ENCODE results near the gene ROCK2.

DNA sequence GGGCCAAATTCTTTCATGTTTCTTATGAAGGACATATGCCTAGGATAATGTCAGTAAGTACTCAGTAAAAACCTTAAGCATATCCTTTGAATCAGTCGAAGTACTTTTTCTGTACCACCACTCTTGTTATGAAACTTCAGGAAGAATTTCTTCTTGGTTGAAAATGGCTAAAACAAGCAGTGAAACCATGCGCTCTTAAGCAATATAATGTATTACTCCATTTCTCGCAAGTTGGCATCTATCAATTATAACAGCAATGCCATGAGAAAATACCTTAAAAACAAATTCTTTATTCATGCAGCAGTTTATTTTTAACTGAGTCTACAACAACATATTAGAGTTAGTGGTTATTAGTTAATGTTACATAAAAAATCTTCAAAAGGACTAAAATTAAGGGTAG, 148.2 kb downstream of the ROCK2 start:
- TF ChIP-seq FOXS1 (CRISPR knock-in tag; IDR thresholded peaks at IDR 0.05) (no peak), CTCF (IDR thresholded peaks at IDR 0.05) (no peak), MAX (IDR thresholded peaks at IDR 0.05) (no peak), USF2 (IDR thresholded peaks at IDR 0.05) (no peak), POLR2A (IDR thresholded peaks at IDR 0.05; ENCODE audit: low read length) (no peak)
